CD8-positive, alpha-beta memory T cell (primary cell): ENCODE data around the gene TFEB. TPM values are rescaled to one million over a fixed set of nuclear protein-coding genes. Genes with fewer than 3 reads are reported as not detected.

Experiments
- CTCF ChIA-PET: fragments of 350-600 bp; sonication (Branson Sonifier 250); formaldehyde crosslinking; loops from one replicate; lab custom pipeline; 2021; ENCODE audit warnings: antibody characterized with exemption; lab: Charles Lee
- POLR2A ChIA-PET: fragments of 350-600 bp; sonication (Branson Sonifier 250); formaldehyde crosslinking; loops from one replicate; lab custom pipeline; 2021; ENCODE audit warnings: antibody characterized with exemption; lab: Charles Lee
- DNase-seq, 5 donors: peaks; one replicate each; pipeline versions ENCODE4 v3.0.0 to v3.0.0-alpha.2; 2020 to 2022; ENCODE audit warnings: mixed read lengths in 1 of 5
- H3K27ac ChIP-seq: one replicate; pipeline ENCODE4 v1.7.0; 2013; ENCODE audit warnings: low read depth, mild to moderate bottlenecking, low read length, moderate library complexity
- H3K27me3 ChIP-seq: 2 replicates; pipeline ENCODE4 v1.7.0; 2013; ENCODE audit warnings: low read length, mild to moderate bottlenecking; ENCODE audit not compliant: insufficient read depth, poor library complexity, severe bottlenecking
- H3K36me3 ChIP-seq: 2 replicates; pipeline ENCODE4 v1.7.0; 2013; ENCODE audit warnings: mild to moderate bottlenecking, low read length, moderate library complexity; ENCODE audit not compliant: insufficient read depth
- H3K4me1 ChIP-seq: 2 replicates; pipeline ENCODE4 v1.7.0; 2013; ENCODE audit warnings: mild to moderate bottlenecking, low read length, moderate library complexity; ENCODE audit not compliant: insufficient read depth
- H3K4me3 ChIP-seq: 2 replicates; pipeline ENCODE4 v1.7.0; 2013; ENCODE audit warnings: mild to moderate bottlenecking, low read length
- H3K9me3 ChIP-seq: 2 replicates; pipeline ENCODE4 v1.7.0; 2013; ENCODE audit warnings: mild to moderate bottlenecking, low read length
- H3K27ac Mint-ChIP-seq, 8 donors: one replicate each; pipeline ENCODE4 v1.8.0; 2020 to 2021; ENCODE audit warnings: mixed read lengths in 8 of 8, mild to moderate bottlenecking in 6 of 8, inconsistent platforms in 3 of 8, moderate library complexity in 3 of 8
- H3K27me3 Mint-ChIP-seq, 2 donors: one replicate each; pipeline ENCODE4 v1.8.0; 2020 to 2021; ENCODE audit warnings: mixed read lengths in 2 of 2, mild to moderate bottlenecking in 1 of 2, moderate library complexity in 1 of 2
- H3K36me3 Mint-ChIP-seq, 3 donors: one replicate each; pipeline ENCODE4 v1.8.0; 2020 to 2021; ENCODE audit warnings: mixed read lengths in 3 of 3, inconsistent platforms in 1 of 3, mild to moderate bottlenecking in 1 of 3
- H3K4me1 Mint-ChIP-seq, 3 donors: one replicate each; pipeline ENCODE4 v1.8.0; 2020 to 2021; ENCODE audit warnings: mixed read lengths in 3 of 3, inconsistent platforms in 1 of 3, mild to moderate bottlenecking in 1 of 3
- H3K4me3 Mint-ChIP-seq, 7 donors: one replicate each; pipeline ENCODE4 v1.8.0; 2020 to 2021; ENCODE audit warnings: mixed read lengths in 7 of 7, mild to moderate bottlenecking in 6 of 7, moderate library complexity in 4 of 7, inconsistent platforms in 2 of 7
- H3K9me3 Mint-ChIP-seq, 5 donors: one replicate each; pipeline ENCODE4 v1.8.0; 2020 to 2022; ENCODE audit warnings: mixed read lengths in 5 of 5, mild to moderate bottlenecking in 3 of 5, moderate library complexity in 2 of 5, inconsistent platforms in 1 of 5
- polyA plus RNA-seq: library from polyadenylated mRNA; unstranded; fragments of 300-500 nt; fragmentation: Illumina TruSeq; gene quantifications from one replicate; pipeline ENCODE4 v1.2.3, GENCODE V29; 2021
- total RNA-seq, 2 experiments: library from RNA; stranded (reverse); gene quantifications; one replicate each; pipeline ENCODE4 v1.2.3, GENCODE V29; 2021

TFEB gene
- total and polyA plus RNA-seq, 3 experiments from 2014 or later = 12.0 to 18.8 (median 12.5) TPM

GRCh38 chr6:41635365-41635764, 100.0 kb downstream of the TFEB start:
- no peaks in the 10 kb centered on the region for H3K9me3 ChIP-seq
- peaks cover 23% of the 10 kb centered on the region for H3K27me3 ChIP-seq
- no peak for DNase-seq
- H3K36me3 Mint-ChIP-seq = no peaks in the 10 kb centered on the region
- H3K4me1 ChIP-seq = peaks cover 4% of the 10 kb centered on the region
- ChIA-PET POLR2A (no interaction called here), CTCF (interaction anchor here (0.6 kb wide), 1 partner anchor 34 kb away, joined by 3 read pairs; no protein-coding TSS in a partner anchor)
- no peak overlapping the region for H3K4me3 ChIP-seq
- H3K36me3 ChIP-seq = no peaks in the 10 kb centered on the region
- H3K27ac ChIP-seq = no peak overlapping the region
- peaks cover 31 to 57% of the 10 kb centered on the region in 2 donors for H3K27me3 Mint-ChIP-seq
- H3K9me3 Mint-ChIP-seq = peaks cover 0 to 1% (median 0%) of the 10 kb centered on the region in 5 donors
- H3K27ac Mint-ChIP-seq = no peak overlapping the region
- H3K4me1 Mint-ChIP-seq = peaks cover 0 to 11% (median 10%) of the 10 kb centered on the region in 3 donors
- H3K4me3 Mint-ChIP-seq = no peak overlapping the region

GRCh38 chr6:41634657-41635056, 100.8 kb downstream of the TFEB start:
- CTCF ChIA-PET = no interaction called here
- no peak for DNase-seq
- Histone ChIP-seq H3K27me3 (peaks cover 17% of the 10 kb centered on the region), H3K4me3 (no peak overlapping the region), H3K27ac (no peak overlapping the region), H3K36me3 (no peaks in the 10 kb centered on the region), H3K4me1 (peaks cover 4% of the 10 kb centered on the region), H3K9me3 (no peaks in the 10 kb centered on the region)
- peaks cover 0 to 9% (median 8%) of the 10 kb centered on the region in 3 donors for H3K4me1 Mint-ChIP-seq
- H3K36me3 Mint-ChIP-seq = no peaks in the 10 kb centered on the region
- no peak overlapping the region for H3K27ac Mint-ChIP-seq
- peaks cover 0 to under 1% (median 0%) of the 10 kb centered on the region in 5 donors for H3K9me3 Mint-ChIP-seq
- POLR2A ChIA-PET = no interaction called here
- H3K4me3 Mint-ChIP-seq = no peak overlapping the region
- H3K27me3 Mint-ChIP-seq = peaks cover 29 to 53% of the 10 kb centered on the region in 2 donors

Other genes starting within 250 kb of the TFEB start
- gene FOXP4, start 189.2 kb downstream of the TFEB start, total RNA-seq = 10 to 100 TPM; 22.2 to 22.3 TPM
- gene FOXP4, start 189.2 kb downstream of the TFEB start, polyA plus RNA-seq = 1.6 TPM
- not detected for gene MDFI, start 97.1 kb downstream of the TFEB start, total RNA-seq
- gene MDFI, start 97.1 kb downstream of the TFEB start, polyA plus RNA-seq = not detected
- not detected for gene PGC, start 11.8 kb upstream of the TFEB start, total RNA-seq
- gene PGC, start 11.8 kb upstream of the TFEB start, polyA plus RNA-seq = not detected
- 1 to 10 TPM; 3.7 to 4.0 TPM for gene FRS3, start 44.3 kb upstream of the TFEB start, total RNA-seq
- gene FRS3, start 44.3 kb upstream of the TFEB start, polyA plus RNA-seq = 4.0 TPM
- not detected for gene PRICKLE4, start 45.2 kb upstream of the TFEB start, total RNA-seq
- not detected for gene PRICKLE4, start 45.2 kb upstream of the TFEB start, polyA plus RNA-seq
- gene TOMM6, start 52.1 kb upstream of the TFEB start, total RNA-seq = 100 to 1,000 TPM; 399 to 414 TPM
- gene TOMM6, start 52.1 kb upstream of the TFEB start, polyA plus RNA-seq = 376 TPM
- gene USP49, start 159.8 kb upstream of the TFEB start, total RNA-seq = 1 to 10 TPM; 5.0 to 5.2 TPM
- gene USP49, start 159.8 kb upstream of the TFEB start, polyA plus RNA-seq = 0.59 TPM
- 10 to 100 TPM; 18.1 to 21.1 TPM for gene MED20, start 185.5 kb upstream of the TFEB start, total RNA-seq
- gene MED20, start 185.5 kb upstream of the TFEB start, polyA plus RNA-seq = 5.3 TPM
- 10 to 100 TPM; 80.5 to 84.4 TPM for gene BYSL, start 185.9 kb upstream of the TFEB start, total RNA-seq
- 5.9 TPM for gene BYSL, start 185.9 kb upstream of the TFEB start, polyA plus RNA-seq
- 100 to 1,000 TPM; 283 to 287 TPM for gene CCND3, start 206.2 kb upstream of the TFEB start, total RNA-seq
- gene CCND3, start 206.2 kb upstream of the TFEB start, polyA plus RNA-seq = 648 TPM